Aorta (tissue), 5 donors: ENCODE results near the gene ZDHHC11B. TPM values are rescaled to one million over a fixed set of nuclear protein-coding genes. Genes with fewer than 3 reads are reported as not detected.
A peak's percentile ranks its signal among the peaks of the same experiment; 100 is the strongest.
"Not testable (repeated sequence)": the region's sequence is repeated elsewhere in the genome, so short reads cannot be mapped to it uniquely, and the experiment has no call there.

Experiments
- ATAC-seq: fragments of 200-7000 bp; cut with Tn5 transposase; one replicate; pipeline ENCODE4 v1.9.1; 2022; ENCODE audit warnings: moderate library complexity; ENCODE audit not compliant: low FRiP score
- DNase-seq, 2 donors: peaks; one replicate each; pipeline ENCODE4 v3.0.0-alpha.2; 2020
- H3K27ac ChIP-seq, 2 donors: one replicate each; pipeline ENCODE4 v1.5.1; 2013; ENCODE audit warnings: low read length in 2 of 2, mild to moderate bottlenecking in 2 of 2, moderate library complexity in 2 of 2, control low read depth in 1 of 2, inconsistent platforms in 1 of 2, low read depth in 1 of 2
- H3K27me3 ChIP-seq, 2 donors: one replicate each; pipeline ENCODE4 v1.6.1; 2013; ENCODE audit warnings: control low read depth in 1 of 2, low read length in 1 of 2, mild to moderate bottlenecking in 1 of 2, moderate library complexity in 1 of 2; ENCODE audit not compliant: insufficient read depth in 2 of 2, control insufficient read depth in 1 of 2
- H3K36me3 ChIP-seq, 2 donors: one replicate each; pipeline ENCODE4 v1.6.1; 2013; ENCODE audit warnings: control low read depth in 1 of 2, low read length in 1 of 2, mild to moderate bottlenecking in 1 of 2; ENCODE audit not compliant: insufficient read depth in 2 of 2, control insufficient read depth in 1 of 2
- H3K4me1 ChIP-seq, 2 donors: one replicate each; pipeline ENCODE4 v1.6.1; 2013; ENCODE audit warnings: low read length in 2 of 2, control low read depth in 1 of 2, mild to moderate bottlenecking in 1 of 2, moderate library complexity in 1 of 2; ENCODE audit not compliant: insufficient read depth in 2 of 2, control insufficient read depth in 1 of 2
- H3K4me3 ChIP-seq, 2 donors: one replicate each; pipeline ENCODE4 v1.5.1; 2013; ENCODE audit warnings: low read length in 2 of 2, control low read depth in 1 of 2, mild to moderate bottlenecking in 1 of 2
- H3K9me3 ChIP-seq: one replicate; pipeline ENCODE4 v1.6.1; 2013; ENCODE audit warnings: mild to moderate bottlenecking, low read length; ENCODE audit not compliant: control insufficient read depth
- WGBS, 2 donors: extraction: QIAGEN DNeasy Blood & Tissue Kit; methylation state at CpG; one replicate each; pipeline ENCODE4 v1.1.7; 2013; 5-methylcytosine and 5-hydroxymethylcytosine counted together
- intact Hi-C, 2 donors: fragments of 100-400 bp; cut with DNase I; formaldehyde crosslinking; loops; one replicate each; pipeline versions ENCODE4 v1.14.2 to v1.15.0; 2022
- polyA plus RNA-seq, 2 donors: library from polyadenylated mRNA; stranded (reverse); fragments of 200-250 nt; gene quantifications; one replicate each; pipeline ENCODE4 v1.2.3, GENCODE V29; 2013
- total RNA-seq, 2 donors: library from RNA; stranded (reverse); fragmentation: NEBNext Ultra II Directional; extraction: Animal tissue kit (Norgen Biotek cat#: 25700); gene quantifications; one replicate each; pipeline ENCODE4 v1.2.1, GENCODE V29; 2021
- donor health status: healthy with polysubstance abuse.
- donor health status: Bipolar disorder and iron deficiency.
- donor health status: DM: no; HTN: no; CAD: no.
- donor health status: DM: no; HTN: no; CAD: no.
- donor health status: DM: yes; HTN: yes; CAD: no.

ZDHHC11B gene
- total and polyA plus RNA-seq, 4 donors: 2.0 to 17.7 (median 5.2) TPM

GRCh38 chr5:748011-748980 lies 36.2 kb downstream of the ZDHHC11B start:
- H3K36me3 ChIP-seq, H3K27me3 ChIP-seq, H3K27ac ChIP-seq, ATAC-seq, H3K4me1 ChIP-seq, H3K4me3 ChIP-seq, intact Hi-C loops, H3K9me3 ChIP-seq: not testable (repeated sequence)
- WGBS, 2 donors: 83 to 89% methylated on average over 15 to 18 of the region's 18 CpGs
- DNase-seq: peak; percentile 28 to 71

DNA sequence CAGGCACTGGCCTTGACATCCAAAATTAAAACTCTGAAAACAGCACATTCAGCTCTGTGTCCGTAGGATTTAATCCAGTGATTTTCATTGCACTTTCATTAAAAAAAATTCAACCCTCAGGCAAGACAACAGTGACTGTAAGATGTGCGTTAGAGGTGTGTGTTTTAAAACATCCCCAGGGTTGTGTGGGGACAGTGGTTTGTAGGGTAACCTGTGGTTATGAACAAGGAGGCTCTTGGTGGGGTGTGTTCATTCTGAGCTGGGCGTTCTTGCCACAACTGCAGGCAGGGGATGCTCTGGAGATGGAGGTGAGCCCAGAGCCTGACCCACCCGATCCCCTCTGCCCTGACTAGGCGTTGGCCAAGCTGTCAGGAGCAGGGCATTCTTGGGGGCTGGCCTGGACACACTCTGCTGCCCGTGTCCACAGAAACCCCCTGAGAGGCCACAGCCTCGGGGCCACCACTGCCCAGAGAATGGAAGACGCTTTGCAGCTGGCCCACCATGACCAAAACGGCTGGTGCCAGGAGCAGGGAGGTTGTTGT lies 37.2 kb downstream of the ZDHHC11B start:
- intact Hi-C loops: loop anchor here in 1 of 2 donors (2.0 kb wide), 1 partner anchor 93 kb away; no protein-coding TSS in a partner anchor
- 88 to 90% methylated on average over 4 of the region's 9 CpGs for WGBS, 2 donors
- H3K27ac ChIP-seq, H3K9me3 ChIP-seq, H3K27me3 ChIP-seq, H3K4me3 ChIP-seq, ATAC-seq, H3K4me1 ChIP-seq, H3K36me3 ChIP-seq: not testable (repeated sequence)
- peak; percentile 18 to 76 for DNase-seq

DNA sequence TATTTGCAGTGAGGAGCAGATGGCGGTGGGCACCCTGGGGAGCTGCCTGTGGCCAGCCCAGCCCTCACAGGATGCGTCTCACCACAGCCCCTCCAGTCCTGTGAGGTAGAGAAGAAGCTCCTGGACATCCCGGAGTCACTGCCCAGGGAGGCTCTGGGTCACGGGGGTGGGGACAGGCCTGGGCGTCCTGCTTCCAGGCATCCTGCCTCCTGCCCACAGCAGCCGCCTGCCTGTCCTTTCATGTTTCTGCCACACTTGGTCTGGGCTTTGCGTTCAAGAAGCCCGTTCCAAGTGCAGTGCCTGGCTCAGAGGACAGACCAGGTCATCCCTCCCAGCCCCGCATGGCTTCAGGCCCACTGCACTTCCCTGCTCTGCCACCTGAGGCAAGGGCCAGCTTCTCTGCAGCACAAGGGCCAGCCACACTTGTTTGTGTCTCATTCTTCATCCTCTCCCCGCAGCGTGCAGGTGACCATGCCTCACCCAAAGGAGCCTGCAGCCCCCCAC lies 38.2 kb downstream of the ZDHHC11B start:
- Histone ChIP-seq H3K27ac (no peak overlapping the region), H3K4me1 (no peaks in the 10 kb centered on the region), H3K9me3 (no peaks in the 10 kb centered on the region), H3K27me3 (no peaks in the 10 kb centered on the region), H3K36me3 (no peaks in the 10 kb centered on the region), H3K4me3 (no peak overlapping the region)
- 72 to 76% methylated on average over 8 to 11 of the region's 11 CpGs for WGBS, 2 donors
- intact Hi-C loops: loop anchor here in 1 of 2 donors (2.0 kb wide), 1 partner anchor 94 kb away; no protein-coding TSS in a partner anchor
- DNase-seq: peak in 1 of 2 donors; percentile 75
- ATAC-seq: no peak

DNA sequence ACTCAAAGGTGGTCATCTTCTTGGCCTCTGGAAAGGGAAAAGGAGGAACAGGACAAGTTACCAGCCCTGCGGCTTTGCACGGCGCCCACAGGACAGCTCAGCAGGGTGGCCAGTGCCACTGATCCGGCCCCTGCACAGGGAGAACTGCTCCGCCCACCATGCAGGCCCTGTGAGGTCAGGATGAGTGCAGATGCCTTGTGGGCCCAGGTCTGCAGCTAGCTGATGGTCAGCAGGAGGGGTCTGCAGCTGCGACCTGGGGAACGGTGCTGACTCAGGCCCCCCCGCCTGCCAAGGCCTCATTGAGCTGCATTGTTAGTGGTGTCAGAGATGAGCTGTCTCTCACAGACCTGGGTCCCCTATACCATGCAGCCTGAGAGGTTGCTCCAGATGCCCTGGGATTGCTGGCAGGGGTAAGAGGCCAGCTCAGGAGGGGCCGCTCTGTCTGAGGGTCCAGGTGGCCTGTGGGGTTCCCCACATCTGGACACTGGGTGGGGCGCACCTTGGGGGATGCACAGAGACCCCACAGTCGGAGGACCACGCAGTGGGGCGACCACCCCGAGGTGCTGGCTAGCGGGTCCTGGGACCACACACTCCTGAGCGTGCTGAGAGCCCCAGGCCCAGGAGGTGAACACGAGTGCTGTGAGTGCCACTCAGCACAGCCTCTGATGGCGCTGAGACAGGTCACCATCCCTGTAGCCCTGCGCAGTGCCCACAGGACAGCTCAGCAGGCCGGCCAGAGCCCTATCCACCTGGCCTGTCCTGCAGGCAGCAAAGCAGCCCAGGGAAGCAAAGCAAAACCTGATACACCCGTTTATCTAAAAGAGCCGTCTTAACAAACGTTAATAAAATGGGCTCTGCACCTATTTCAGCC lies 39.0 kb downstream of the ZDHHC11B start:
- intact Hi-C loops: loop anchor here in 1 of 2 donors (2.0 kb wide), 1 partner anchor 95 kb away; no protein-coding TSS in a partner anchor
- 85 to 90% methylated on average over 20 to 22 of the region's 23 CpGs for WGBS, 2 donors
- H3K36me3 ChIP-seq, H3K9me3 ChIP-seq, H3K27ac ChIP-seq, H3K27me3 ChIP-seq, H3K4me1 ChIP-seq, H3K4me3 ChIP-seq: not testable (repeated sequence)
- DNase-seq: peak in 1 of 2 donors; percentile 79
- peak; percentile 43 for ATAC-seq

- intact Hi-C loops, H3K4me3 ChIP-seq, H3K4me1 ChIP-seq, H3K27ac ChIP-seq, H3K9me3 ChIP-seq, H3K36me3 ChIP-seq, H3K27me3 ChIP-seq, ATAC-seq: not testable (repeated sequence)
- DNase-seq: peak in 1 of 2 donors; percentile 76
- 86 to 88% methylated on average over 11 of the region's 11 CpGs for WGBS, 2 donors
Observed at GRCh38 chr5:743696-744404, 40.7 kb downstream of the ZDHHC11B start.

GRCh38 chr5:742276-742675 lies 42.3 kb downstream of the ZDHHC11B start:
- intact Hi-C loops, H3K36me3 ChIP-seq, H3K27me3 ChIP-seq, H3K4me3 ChIP-seq, DNase-seq, H3K4me1 ChIP-seq, H3K9me3 ChIP-seq, ATAC-seq, H3K27ac ChIP-seq: not testable (repeated sequence)
- WGBS, 2 donors: 81 to 85% methylated on average over 6 of the region's 6 CpGs

DNA sequence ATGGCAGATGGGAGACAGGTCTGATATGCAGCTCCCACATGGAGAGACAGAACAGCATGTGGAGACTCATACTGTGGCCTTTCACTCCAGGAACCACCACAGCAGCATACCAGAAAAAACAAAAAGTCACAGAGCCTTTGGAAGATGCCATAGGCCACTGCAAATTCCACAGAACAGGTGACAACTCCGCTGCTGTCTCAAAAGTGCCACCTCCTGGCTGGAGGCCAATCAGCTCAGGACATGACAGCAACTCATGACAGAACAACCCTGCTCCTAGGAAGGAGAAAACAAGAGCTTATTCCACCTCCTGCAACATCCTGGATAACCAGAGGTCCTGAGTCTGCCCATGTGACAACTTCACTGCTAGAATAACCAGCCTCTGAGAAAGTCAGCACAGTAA lies 50.4 kb downstream of the ZDHHC11B start:
- H3K9me3 ChIP-seq, ATAC-seq, intact Hi-C loops, H3K4me3 ChIP-seq, H3K36me3 ChIP-seq, H3K27ac ChIP-seq, DNase-seq, H3K4me1 ChIP-seq, H3K27me3 ChIP-seq: not testable (repeated sequence)
- 25% methylated on average over 1 of the region's 1 CpG; no CpG with 5 or more reads in 1 of the 2 donors for WGBS, 2 donors
